H9 (cell line): ENCODE data around the gene SDR9C7. TPM values are rescaled to one million over a fixed set of nuclear protein-coding genes. Genes with fewer than 3 reads are reported as not detected.

ENCODE experiments used
- DNase-seq: peaks from one replicate; pipeline ENCODE4 v3.0.0-alpha.2; 2017
- H2AFZ ChIP-seq: one replicate; pipeline ENCODE4 v1.6.1; 2013; ENCODE audit warnings: mild to moderate bottlenecking, low read length, control low read depth, moderate library complexity
- H2AK5ac ChIP-seq: 2 replicates; pipeline ENCODE4 v1.6.1; 2013; ENCODE audit warnings: low read length, control low read depth, mixed read lengths; ENCODE audit not compliant: insufficient read length
- H2BK120ac ChIP-seq: one replicate; pipeline ENCODE4 v1.6.1; 2013; ENCODE audit warnings: low read depth, mild to moderate bottlenecking, low read length, control low read depth, inconsistent platforms; ENCODE audit not compliant: poor library complexity, severe bottlenecking
- H2BK12ac ChIP-seq: 2 replicates; pipeline ENCODE4 v1.6.1; 2013; ENCODE audit warnings: low read length, control low read depth, mixed read lengths, low read depth; ENCODE audit not compliant: insufficient read length
- H2BK15ac ChIP-seq: 2 replicates; pipeline ENCODE4 v1.6.1; 2013; ENCODE audit warnings: low read depth, low read length, control low read depth
- H2BK20ac ChIP-seq: one replicate; pipeline ENCODE4 v1.6.1; 2013; ENCODE audit warnings: low read depth, mild to moderate bottlenecking, low read length, control low read depth, inconsistent platforms; ENCODE audit not compliant: poor library complexity, severe bottlenecking
- H2BK5ac ChIP-seq: 2 replicates; pipeline ENCODE4 v1.6.1; 2013; ENCODE audit warnings: low read length, control low read depth, mixed read lengths; ENCODE audit not compliant: insufficient read length
- H3K14ac ChIP-seq: 2 replicates; pipeline ENCODE4 v1.6.1; 2013; ENCODE audit warnings: low read length, control low read depth; ENCODE audit not compliant: insufficient read depth
- H3K18ac ChIP-seq: 2 replicates; pipeline ENCODE4 v1.6.1; 2013; ENCODE audit warnings: low read depth, mild to moderate bottlenecking, mixed read lengths, low read length, control low read depth; ENCODE audit not compliant: insufficient read length
- H3K23ac ChIP-seq: 2 replicates; pipeline ENCODE4 v1.6.1; 2013; ENCODE audit warnings: low read length, control low read depth, mixed read lengths, low read depth; ENCODE audit not compliant: insufficient read length
- H3K23me2 ChIP-seq: 2 replicates; pipeline ENCODE4 v1.6.1; 2013; ENCODE audit warnings: low read depth, mild to moderate bottlenecking, mixed read lengths, low read length, control low read depth; ENCODE audit not compliant: insufficient read length, poor library complexity, severe bottlenecking
- H3K27ac ChIP-seq: 2 replicates; pipeline ENCODE4 v1.5.1; 2013; ENCODE audit warnings: low read length, control low read depth, mixed read lengths, low read depth; ENCODE audit not compliant: insufficient read length
- H3K27me3 ChIP-seq: 2 replicates; pipeline ENCODE4 v1.6.1; 2013; ENCODE audit warnings: low read length, control low read depth, inconsistent platforms; ENCODE audit not compliant: insufficient read depth
- H3K4ac ChIP-seq: 2 replicates; pipeline ENCODE4 v1.6.1; 2013; ENCODE audit warnings: low read depth, mild to moderate bottlenecking, control low read depth, inconsistent platforms, low read length, moderate library complexity
- H3K4me1 ChIP-seq: 2 replicates; pipeline ENCODE4 v1.6.1; 2013; ENCODE audit warnings: low read length, control low read depth, inconsistent platforms; ENCODE audit not compliant: insufficient read depth
- H3K4me2 ChIP-seq: 2 replicates; pipeline ENCODE4 v1.6.1; 2013; ENCODE audit warnings: low read length, control low read depth, mixed read lengths; ENCODE audit not compliant: insufficient read length, insufficient read depth
- H3K56ac ChIP-seq: 2 replicates; pipeline ENCODE4 v1.6.1; 2013; ENCODE audit warnings: low read depth, mild to moderate bottlenecking, mixed read lengths, low read length, control low read depth; ENCODE audit not compliant: insufficient read length
- H3K79me1 ChIP-seq: 2 replicates; pipeline ENCODE4 v1.6.1; 2013; ENCODE audit warnings: low read depth, mild to moderate bottlenecking, moderate library complexity, low read length, control low read depth, inconsistent platforms; ENCODE audit not compliant: insufficient read depth, poor library complexity, severe bottlenecking
- H3K79me2 ChIP-seq: 2 replicates; pipeline ENCODE4 v1.6.1; 2013; ENCODE audit warnings: low read length, control low read depth, inconsistent platforms; ENCODE audit not compliant: insufficient read depth
- H3K9ac ChIP-seq: 2 replicates; pipeline ENCODE4 v1.6.1; 2013; ENCODE audit warnings: low read length, control low read depth, mixed read lengths; ENCODE audit not compliant: insufficient read length; ENCODE audit errors: extremely low read depth
- H3K9me3 ChIP-seq: one replicate; pipeline ENCODE4 v1.6.1; 2013; ENCODE audit warnings: low read depth, low read length, inconsistent platforms; ENCODE audit not compliant: control insufficient read depth
- H3T11ph ChIP-seq: one replicate; pipeline ENCODE4 v1.6.1; 2013; ENCODE audit warnings: mild to moderate bottlenecking, low read length, control low read depth, inconsistent platforms
- H4K20me1 ChIP-seq: one replicate; pipeline ENCODE4 v1.6.1; 2013; ENCODE audit not compliant: control insufficient read depth, insufficient read length, insufficient read depth
- H4K5ac ChIP-seq: 2 replicates; pipeline ENCODE4 v1.6.1; 2013; ENCODE audit warnings: low read depth, mild to moderate bottlenecking, mixed read lengths, low read length, control low read depth; ENCODE audit not compliant: insufficient read length
- H4K8ac ChIP-seq: replicated peaks from 2 replicates; pipeline ENCODE4 v1.6.1; 2013; ENCODE audit warnings: low read length, control low read depth, mixed read lengths, low read depth; ENCODE audit not compliant: insufficient read length
- H4K91ac ChIP-seq: 2 replicates; pipeline ENCODE4 v1.6.1; 2013; ENCODE audit warnings: low read depth, mild to moderate bottlenecking, moderate library complexity, mixed read lengths, low read length, control low read depth; ENCODE audit not compliant: insufficient read length
- H3K27ac Mint-ChIP-seq, 3 experiments: 2 replicates in 2 of 3; 3 replicates in 1 of 3; pipeline ENCODE4 v1.8.0; 2020 to 2021; ENCODE audit warnings: mixed read lengths in 3 of 3, mild to moderate bottlenecking in 1 of 3, moderate library complexity in 1 of 3
- H3K27me3 Mint-ChIP-seq: 2 replicates; pipeline ENCODE4 v1.8.0; 2021; ENCODE audit warnings: low read depth, mild to moderate bottlenecking, moderate library complexity, mixed read lengths
- H3K36me3 Mint-ChIP-seq, 3 experiments: 2 replicates in 2 of 3; 3 replicates in 1 of 3; pipeline ENCODE4 v1.8.0; 2020 to 2021; ENCODE audit warnings: low read depth in 3 of 3, mixed read lengths in 3 of 3; ENCODE audit not compliant: insufficient read depth in 1 of 3
- H3K4me1 Mint-ChIP-seq, 2 experiments: 2 replicates each; pipeline ENCODE4 v1.8.0; 2020; ENCODE audit warnings: mixed read lengths in 2 of 2
- H3K4me3 Mint-ChIP-seq, 2 experiments: 2 replicates in 1 of 2; 3 replicates in 1 of 2; pipeline ENCODE4 v1.8.0; 2020 to 2021; ENCODE audit warnings: mild to moderate bottlenecking in 2 of 2, mixed read lengths in 2 of 2, moderate library complexity in 1 of 2
- H3K9me3 Mint-ChIP-seq, 2 experiments: 2 replicates in 1 of 2; 3 replicates in 1 of 2; pipeline ENCODE4 v1.8.0; 2020; ENCODE audit warnings: mild to moderate bottlenecking in 2 of 2, mixed read lengths in 2 of 2, moderate library complexity in 1 of 2
- CTCF ChIP-seq: fragments of 200-600 bp; sonication (generic); conservative IDR thresholded peaks from 3 replicates; pipeline ENCODE4 v1.8.0; 2021; ENCODE audit warnings: antibody characterized with exemption, mild to moderate bottlenecking
- WGBS: extraction: QIAGEN DNeasy Blood & Tissue Kit; methylation state at CpG from one replicate; pipeline ENCODE4 v1.1.7; 2013; ENCODE audit warnings: missing lambda C conversion rate, low lambda C conversion rate, mixed read lengths; ENCODE audit not compliant: insufficient read length; ENCODE audit errors: extremely low coverage; 5-methylcytosine and 5-hydroxymethylcytosine counted together
- total RNA-seq: library from RNA; stranded (reverse); gene quantifications from 2 replicates; pipeline ENCODE4 v1.2.1, GENCODE V29; 2021

Gene SDR9C7
- total RNA-seq, 1 experiment from 2014 or later, result not detected

GRCh38 chr12:56954958-56955355 is 20.7 kb upstream of the SDR9C7 start:
- Histone ChIP-seq H3K56ac (no peak overlapping the region), H3K23ac (no peak overlapping the region)
- H3K4me3 Mint-ChIP-seq, result no peak overlapping the region

More at GRCh38 chr12:56954958-56955355, 20.7 kb upstream of the SDR9C7 start:
- Histone ChIP-seq H3K18ac (no peak overlapping the region), H3K23me2 (no peaks in the 10 kb centered on the region), H3K27ac (no peak overlapping the region), H2BK120ac (no peak overlapping the region), H3K79me1 (no peaks in the 10 kb centered on the region), H2BK15ac (no peak overlapping the region), H2AK5ac (no peak overlapping the region), H3K79me2 (no peaks in the 10 kb centered on the region; the same call in 1 of the 2 replicates), H4K5ac (no peak overlapping the region), H3K14ac (no peak overlapping the region; the same call in 1 of the 2 replicates), H3T11ph (no peak overlapping the region), H2BK20ac (no peak overlapping the region), H2BK12ac (no peak overlapping the region), H3K4me2 (no peak overlapping the region), H3K9me3 (peaks cover 12% of the 10 kb centered on the region), H3K27me3 (no peaks in the 10 kb centered on the region), H4K20me1 (no peaks in the 10 kb centered on the region), H4K8ac (no peak overlapping the region), H3K4ac (no peak overlapping the region), H3K9ac (no peak overlapping the region), H2BK5ac (no peak overlapping the region), H3K4me1 (no peaks in the 10 kb centered on the region), H2AFZ (no peak overlapping the region), H4K91ac (no peak overlapping the region)
- H3K27ac Mint-ChIP-seq, result no peak overlapping the region
- H3K9me3 Mint-ChIP-seq, result peaks cover 29 to 36% of the 10 kb centered on the region in 2 experiments
- no CpG with 5 or more reads among the region's 6 CpGs for WGBS
- no peak for TF ChIP-seq CTCF
- peaks cover 0 to 4% (median 0%) of the 10 kb centered on the region in 3 experiments; a peak in 2 of 7 replicates for H3K36me3 Mint-ChIP-seq
- no peaks in the 10 kb centered on the region for H3K4me1 Mint-ChIP-seq
- H3K27me3 Mint-ChIP-seq, result peaks cover 22% of the 10 kb centered on the region
- DNase-seq, result no peak
